ENCODE results near the gene MTMR11. TPM values are rescaled to one million over a fixed set of nuclear protein-coding genes. Genes with fewer than 3 reads are reported as not detected.
"Not testable (repeated sequence)": the region's sequence is repeated elsewhere in the genome, so short reads cannot be mapped to it uniquely, and the experiment has no call there.

The MTMR11 gene
- polyA plus RNA-seq, 1 donor from 2014 or later = 1.6 TPM

- no peak overlapping the region for H2AFZ ChIP-seq (ENCODE audit: low read depth, low read length)
- H3K9me3 ChIP-seq (ENCODE audit: low read length) = no peaks in the 10 kb centered on the region
- H3F3A ChIP-seq (ENCODE audit: insufficient read depth, low read length, poor library complexity, severe bottlenecking) = peaks cover 9% of the 10 kb centered on the region
- H4K20me1 ChIP-seq (ENCODE audit: insufficient read depth) = no peaks in the 10 kb centered on the region
- H3K79me2 ChIP-seq (replicated peaks; ENCODE audit: insufficient read depth, low read length) = peaks cover 32% of the 10 kb centered on the region
- H3K9ac ChIP-seq (ENCODE audit: low read length) = peak overlapping the region; percentile 93
- peak overlapping the region; percentile 97 for H3K27ac ChIP-seq (ENCODE audit: low read length)
- H3K4me2 ChIP-seq (ENCODE audit: low read length) = peak overlapping the region; percentile 74
- H3K36me3 ChIP-seq (ENCODE audit: insufficient read depth, low read length) = no peaks in the 10 kb centered on the region
- no peaks in the 10 kb centered on the region for H3K27me3 ChIP-seq (ENCODE audit: insufficient read depth, low read depth, low read length)
- peak overlapping the region; percentile 82 for H3K4me3 ChIP-seq (ENCODE audit: low read length)
- H3K9me2 ChIP-seq (ENCODE audit: insufficient read depth, low read length) = no peaks in the 10 kb centered on the region
- TF ChIP-seq CTCF (IDR thresholded peaks at IDR 0.05; ENCODE audit: poor library complexity, severe bottlenecking) (no peak), RAD21 (conservative IDR thresholded peaks at IDR 0.05) (no peak), MXI1 (conservative IDR thresholded peaks at IDR 0.05; ENCODE audit: poor library complexity, severe bottlenecking) (no peak), REST (IDR thresholded peaks at IDR 0.05; ENCODE audit: borderline replicate concordance) (peak; percentile 94), POLR2AphosphoS5 (IDR thresholded peaks at IDR 0.05) (peak; percentile 99), EZH2 (IDR thresholded peaks at IDR 0.05; ENCODE audit: borderline replicate concordance, insufficient read depth, low read length, poor library complexity, severe bottlenecking) (no peak), SMC3 (conservative IDR thresholded peaks at IDR 0.05; ENCODE audit: poor library complexity) (no peak), TAF1 (IDR thresholded peaks at IDR 0.05; ENCODE audit: low read depth) (peak; percentile 95), EP300 (conservative IDR thresholded peaks at IDR 0.05; ENCODE audit: poor library complexity, severe bottlenecking) (peak; percentile 42)
Measured at GRCh38 chr1:149887456-149888246, 49.0 kb downstream of the MTMR11 start.

GRCh38 chr1:149887196-149887455, 49.6 kb downstream of the MTMR11 start:
- H3K36me3 ChIP-seq (ENCODE audit: insufficient read depth, low read length); H3F3A ChIP-seq (ENCODE audit: insufficient read depth, low read length, poor library complexity, severe bottlenecking); H3K9me3 ChIP-seq (ENCODE audit: low read length); H3K27me3 ChIP-seq (ENCODE audit: insufficient read depth, low read depth, low read length); H2AFZ ChIP-seq (ENCODE audit: low read depth, low read length); H4K20me1 ChIP-seq (ENCODE audit: insufficient read depth); H3K9me2 ChIP-seq (ENCODE audit: insufficient read depth, low read length): not testable (repeated sequence)
- Histone ChIP-seq H3K9ac (ENCODE audit: low read length) (peak overlapping the region; percentile 93), H3K27ac (ENCODE audit: low read length) (peak overlapping the region; percentile 97), H3K79me2 (replicated peaks; ENCODE audit: insufficient read depth, low read length) (peaks cover 37% of the 10 kb centered on the region), H3K4me3 (ENCODE audit: low read length) (peak overlapping the region; percentile 82), H3K4me2 (ENCODE audit: low read length) (peak overlapping the region; percentile 74)

Data from neural cell (in vitro differentiated cells).